SK-N-DZ (cell line): ENCODE results near the gene ADAMTS14.

Experiments used
- small RNA-seq, 2 experiments: library from RNA; depleted of rRNA; stranded (forward); fragments of <200 nt; gene quantifications; one replicate each; pipeline ENCODE3, GENCODE V24; 2014

ADAMTS14 gene

Small RNAs within 50 kb of the gene (small RNA-seq; reads per million reads assigned to genes)
- gene RPS26P40, result 0 reads per million in 2 experiments
